H1 (cell line): ENCODE results near the gene XYLB. TPM values are rescaled to one million over a fixed set of nuclear protein-coding genes. Genes with fewer than 3 reads are reported as not detected.

ENCODE experiments used
- CTCF ChIA-PET: fragments of 300-600 bp; sonication (Branson Sonifier 250); formaldehyde crosslinking; loops from one replicate; lab custom pipeline; 2021; ENCODE audit not compliant: partially characterized antibody; lab: Charles Lee
- POLR2A ChIA-PET: fragments of 300-600 bp; sonication (Branson Sonifier 250); formaldehyde crosslinking; loops from one replicate; lab custom pipeline; 2021; ENCODE audit warnings: inconsistent platforms; ENCODE audit not compliant: partially characterized antibody; lab: Charles Lee
- DNase-seq, 2 experiments: peaks; one replicate each; pipeline versions ENCODE4 v3.0.0 to v3.0.0-alpha.2; 2010 to 2022; ENCODE audit warnings: low spot score in 2 of 2, low read depth in 1 of 2, mixed read lengths in 1 of 2
- FAIRE-seq: peaks from 2 replicates; lab custom pipeline; 2011; peaks lifted over from hg19 to GRCh38; lab: Jason Lieb, UNC
- H2AFZ ChIP-seq: 2 replicates; pipeline ENCODE4 v1.8.1; 2012; ENCODE audit warnings: low read length, inconsistent platforms
- H2AK5ac ChIP-seq: 2 replicates; pipeline ENCODE4 v1.6.1; 2013; ENCODE audit warnings: low read depth, low read length
- H2BK120ac ChIP-seq: replicated peaks from 2 replicates; pipeline ENCODE3; 2013; ENCODE audit warnings: low read depth, low read length, inconsistent platforms
- H2BK12ac ChIP-seq: 2 replicates; pipeline ENCODE4 v1.6.1; 2013; ENCODE audit warnings: low read depth, low read length
- H2BK15ac ChIP-seq: 2 replicates; pipeline ENCODE4 v1.6.1; 2013; ENCODE audit warnings: low read length
- H2BK20ac ChIP-seq: 2 replicates; pipeline ENCODE4 v1.6.1; 2013; ENCODE audit warnings: low read length
- H2BK5ac ChIP-seq: 2 replicates; pipeline ENCODE4 v1.6.1; 2013; ENCODE audit warnings: low read depth, low read length
- H3K14ac ChIP-seq: 2 replicates; pipeline ENCODE4 v1.6.1; 2013; ENCODE audit warnings: inconsistent platforms; ENCODE audit not compliant: insufficient read length
- H3K18ac ChIP-seq: 2 replicates; pipeline ENCODE4 v1.6.1; 2013; ENCODE audit warnings: low read length; ENCODE audit errors: extremely low read depth
- H3K23ac ChIP-seq: 2 replicates; pipeline ENCODE4 v1.6.1; 2013; ENCODE audit warnings: inconsistent platforms; ENCODE audit not compliant: insufficient read length
- H3K23me2 ChIP-seq: 2 replicates; pipeline ENCODE4 v1.6.1; 2013; ENCODE audit warnings: low read depth, low read length
- H3K27ac ChIP-seq: 2 replicates; pipeline ENCODE4 v1.6.1; 2011; ENCODE audit warnings: low read depth, low read length, inconsistent platforms
- H3K27me3 ChIP-seq, 4 experiments: replicated peaks in 1 of 4; 1 replicate in 1 of 4; 2 replicates in 3 of 4; pipeline versions ENCODE4 v1.6.1 to v1.8.1; 2011 to 2013; ENCODE audit warnings: low read length in 3 of 4, mild to moderate bottlenecking in 3 of 4, inconsistent platforms in 2 of 4, mixed read lengths in 2 of 4, moderate library complexity in 1 of 4; ENCODE audit not compliant: control insufficient read depth in 3 of 4, insufficient read depth in 3 of 4; ENCODE audit errors: extremely low read depth in 1 of 4
- H3K36me3 ChIP-seq, 4 experiments: 2 replicates each; pipeline versions ENCODE4 v1.6.1 to v1.8.1; 2011 to 2013; ENCODE audit warnings: mild to moderate bottlenecking in 4 of 4, low read length in 3 of 4, moderate library complexity in 2 of 4, control low read depth in 1 of 4, inconsistent platforms in 1 of 4; ENCODE audit not compliant: insufficient read depth in 4 of 4, control insufficient read depth in 2 of 4
- H3K4ac ChIP-seq: replicated peaks from 2 replicates; pipeline ENCODE3; 2013; ENCODE audit warnings: low read length, low read depth, mixed read lengths, inconsistent platforms; ENCODE audit not compliant: insufficient read length
- H3K4me1 ChIP-seq, 4 experiments: replicated peaks in 1 of 4; 1 replicate in 1 of 4; 2 replicates in 3 of 4; pipeline versions ENCODE4 v1.6.1 to v1.8.1; 2011 to 2013; ENCODE audit warnings: low read length in 3 of 4, inconsistent platforms in 2 of 4, mixed read lengths in 1 of 4; ENCODE audit not compliant: insufficient read depth in 4 of 4, control insufficient read depth in 3 of 4
- H3K4me2 ChIP-seq, 2 experiments: 2 replicates each; pipeline versions ENCODE4 v1.6.1 to v1.8.1; 2011 to 2013; ENCODE audit warnings: low read depth in 2 of 2, low read length in 2 of 2, control low read depth in 1 of 2, inconsistent platforms in 1 of 2, mild to moderate bottlenecking in 1 of 2; ENCODE audit not compliant: insufficient read depth in 1 of 2
- H3K4me3 ChIP-seq, 4 experiments: fragments of 200-600, 300-600 bp in 1 of 4; sonication (generic), shearing (Covaris generic), sonication (Bioruptor Twin) in 1 of 4; 2 replicates each; pipeline versions ENCODE4 v1.5.1 to v1.8.1; 2011 to 2016; ENCODE audit warnings: low read length in 4 of 4, low read depth in 3 of 4, control low read depth in 2 of 4, inconsistent platforms in 2 of 4, mild to moderate bottlenecking in 2 of 4, mixed read lengths in 1 of 4, moderate library complexity in 1 of 4; ENCODE audit not compliant: insufficient read depth in 2 of 4; ENCODE audit errors: extremely low read depth in 1 of 4
- H3K56ac ChIP-seq: replicated peaks from 2 replicates; pipeline ENCODE3; 2013; ENCODE audit warnings: low read depth, mild to moderate bottlenecking, mixed read lengths, low read length, inconsistent platforms; ENCODE audit not compliant: insufficient read length
- H3K79me1 ChIP-seq: 2 replicates; pipeline ENCODE4 v1.6.1; 2013; ENCODE audit warnings: low read depth, low read length, control low read depth
- H3K79me2 ChIP-seq, 2 experiments: 2 replicates each; pipeline versions ENCODE4 v1.6.1 to v1.8.1; 2012 to 2013; ENCODE audit warnings: low read length in 2 of 2, mild to moderate bottlenecking in 2 of 2, inconsistent platforms in 1 of 2; ENCODE audit not compliant: insufficient read depth in 2 of 2, control insufficient read depth in 1 of 2
- H3K9ac ChIP-seq, 4 experiments: replicated peaks in 1 of 4; 1 replicate in 1 of 4; 2 replicates in 3 of 4; pipeline versions ENCODE4 v1.6.1 to v1.8.1; 2011 to 2013; ENCODE audit warnings: low read depth in 3 of 4, low read length in 3 of 4, control low read depth in 2 of 4, mild to moderate bottlenecking in 2 of 4, moderate library complexity in 2 of 4, inconsistent platforms in 1 of 4; ENCODE audit errors: extremely low read depth in 1 of 4
- H3K9me3 ChIP-seq, 2 experiments: 2 replicates each; pipeline versions ENCODE4 v1.6.1 to v1.8.1; 2012 to 2013; ENCODE audit warnings: mild to moderate bottlenecking in 2 of 2, moderate library complexity in 2 of 2, control low read depth in 1 of 2, inconsistent platforms in 1 of 2, low read depth in 1 of 2, low read length in 1 of 2, mixed read lengths in 1 of 2; ENCODE audit not compliant: insufficient read depth in 2 of 2
- H4K20me1 ChIP-seq, 2 experiments: replicated peaks in 1 of 2; 2 replicates each; pipeline versions ENCODE3 to v1.8.1; 2011 to 2013; ENCODE audit warnings: inconsistent platforms in 2 of 2, low read length in 2 of 2, mild to moderate bottlenecking in 1 of 2; ENCODE audit not compliant: insufficient read depth in 2 of 2, control insufficient read depth in 1 of 2
- H4K5ac ChIP-seq: 2 replicates; pipeline ENCODE4 v1.6.1; 2013; ENCODE audit warnings: low read length, low read depth, mixed read lengths, inconsistent platforms; ENCODE audit not compliant: insufficient read length
- H4K8ac ChIP-seq: 2 replicates; pipeline ENCODE4 v1.8.0; 2013; ENCODE audit warnings: mild to moderate bottlenecking, moderate library complexity, low read length, inconsistent platforms; ENCODE audit not compliant: insufficient read depth; ENCODE audit errors: extremely low read depth
- H4K91ac ChIP-seq: replicated peaks from 2 replicates; pipeline ENCODE3; 2013; ENCODE audit warnings: low read length, mixed read lengths, inconsistent platforms; ENCODE audit not compliant: insufficient read length
- CREB1 ChIP-seq: IDR thresholded peaks from 2 replicates; pipeline ENCODE4 v1.6.1; 2012; ENCODE audit warnings: inconsistent platforms
- KDM4A ChIP-seq: IDR thresholded peaks from one replicate; pipeline ENCODE4 v1.7.1; 2012; ENCODE audit warnings: low read depth, mild to moderate bottlenecking, moderate library complexity, low read length, inconsistent platforms; ENCODE audit not compliant: severe bottlenecking
- POLR2A ChIP-seq, 2 experiments: IDR thresholded peaks; 1 replicate in 1 of 2; 2 replicates in 1 of 2; pipeline ENCODE4 v1.6.1; 2011; ENCODE audit warnings: low read depth in 2 of 2, low read length in 2 of 2, mild to moderate bottlenecking in 2 of 2; ENCODE audit errors: control extremely low read depth in 1 of 2
- RFX5 ChIP-seq: IDR thresholded peaks from 2 replicates; pipeline ENCODE4 v1.6.1; 2011; ENCODE audit warnings: low read depth, low read length, improper control_type of control experiment, borderline replicate concordance
- SP1 ChIP-seq: IDR thresholded peaks from 2 replicates; pipeline ENCODE4 v1.6.1; 2011; ENCODE audit warnings: low read depth, low read length
- WGBS, 2 experiments: shearing (Covaris generic) in 1 of 2; methylation state at CpG; one replicate each; pipeline versions ENCODE4 v1.1.6 to v1.1.7; 2013 to 2015; ENCODE audit warnings: low lambda C conversion rate in 2 of 2, mixed read lengths in 2 of 2, inconsistent platforms in 1 of 2, low coverage in 1 of 2, missing lambda C conversion rate in 1 of 2; ENCODE audit not compliant: insufficient replicate concordance in 2 of 2, insufficient coverage in 1 of 2, insufficient read length in 1 of 2; ENCODE audit errors: extremely low coverage in 1 of 2, missing lambda C conversion rate in 1 of 2; 5-methylcytosine and 5-hydroxymethylcytosine counted together
- polyA plus RNA-seq, 7 experiments: library from polyadenylated mRNA; depleted of rRNA in 3 of 7; stranded (reverse) in 5 of 7; unstranded in 2 of 7; fragments of >200 nt in 5 of 7; fragments of 200-250 nt in 2 of 7; gene quantifications; 1 replicate in 5 of 7; 2 replicates in 1 of 7; 4 replicates in 1 of 7; pipeline versions ENCODE4 v1.2.1 to v1.2.3, GENCODE V29; 2011 to 2013; ENCODE audit warnings: missing spikeins in 2 of 7, mixed read lengths in 2 of 7
- total RNA-seq: library from RNA; stranded (reverse); fragmentation: NEBNext Ultra II Directional; extraction: Animal tissue kit (Norgen Biotek cat#: 25700); gene quantifications from 2 replicates; pipeline ENCODE4 v1.2.1, GENCODE V29; 2021

XYLB gene
- total and polyA plus RNA-seq, 2 of the 8 experiments (the other 6 are each of a cell fraction or from before 2014, with no cell fraction given), result 1.7 to 5.5 TPM

DNA sequence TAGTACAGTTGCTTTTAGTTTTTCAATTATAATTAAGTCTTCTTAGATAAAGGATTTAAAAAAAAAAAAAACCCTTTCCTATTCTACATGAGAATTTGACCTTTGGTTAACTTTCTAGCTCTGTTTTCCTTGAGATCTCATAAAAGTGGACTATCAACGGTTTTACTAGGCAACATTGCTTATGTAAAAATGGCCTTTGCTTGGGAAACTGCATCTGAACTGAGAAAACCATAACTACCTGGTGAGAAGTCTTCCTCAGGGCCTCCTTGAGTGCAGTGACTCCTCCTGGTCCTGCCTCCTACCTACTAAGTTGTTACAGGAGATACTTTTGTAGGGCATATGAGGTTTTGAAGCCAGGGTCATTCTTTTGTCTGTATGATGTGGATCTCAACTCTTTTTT is 65.0 kb downstream of the XYLB start:
- H3K56ac ChIP-seq, result no peak overlapping the region
- no peaks in the 10 kb centered on the region for H3K36me3 ChIP-seq
- no peak overlapping the region for H3K27ac ChIP-seq
- H4K91ac ChIP-seq, result no peak overlapping the region
- no peak overlapping the region for H2AFZ ChIP-seq
- no peak overlapping the region for H2BK12ac ChIP-seq
- no peak for FAIRE-seq
- no peak overlapping the region for H3K4ac ChIP-seq
- peaks cover 0 to 3% of the 10 kb centered on the region in 2 experiments; a peak in 1 of 4 replicates for H3K9me3 ChIP-seq
- CTCF ChIA-PET, result interaction anchor here (1.5 kb wide), 1 partner anchor 9 kb away, joined by 5 read pairs; no protein-coding TSS in a partner anchor
- no peak overlapping the region for H3K23ac ChIP-seq
- 78% methylated on average over 1 of the region's 1 CpG; no CpG with 5 or more reads in 1 of the 2 experiments for WGBS, 2 experiments
- no peak overlapping the region for H3K14ac ChIP-seq
- H3K9ac ChIP-seq, result no peak overlapping the region
- H4K8ac ChIP-seq, result no peak overlapping the region
- no peak overlapping the region for H4K5ac ChIP-seq
- H3K18ac ChIP-seq, result no peak overlapping the region
- no peak for TF ChIP-seq CREB1
- no peak for TF ChIP-seq SP1
- TF ChIP-seq POLR2A (IDR thresholded peaks at IDR 0.05; ENCODE audit: control extremely low read depth in 1 of 2, low read depth in 2 of 2, low read length in 2 of 2), result no peak
- no peak for TF ChIP-seq KDM4A
- TF ChIP-seq RFX5, result no peak
- TF ChIP-seq, all 59 proteins: peak for 0
- no peaks in the 10 kb centered on the region for H3K4me1 ChIP-seq
- H3K79me2 ChIP-seq, result no peaks in the 10 kb centered on the region
- no peak overlapping the region for H2BK20ac ChIP-seq
- no peak overlapping the region for H2AK5ac ChIP-seq
- H2BK15ac ChIP-seq, result no peak overlapping the region
- no peak overlapping the region for H3K4me2 ChIP-seq
- no peaks in the 10 kb centered on the region for H3K79me1 ChIP-seq
- no peaks in the 10 kb centered on the region for H3K27me3 ChIP-seq
- no peaks in the 10 kb centered on the region for H4K20me1 ChIP-seq
- POLR2A ChIA-PET, result no interaction called here
- no peak overlapping the region for H2BK5ac ChIP-seq
- no peak for DNase-seq
- no peak overlapping the region for H2BK120ac ChIP-seq
- no peaks in the 10 kb centered on the region for H3K23me2 ChIP-seq
- no peak overlapping the region for H3K4me3 ChIP-seq
